Panc1 (cell line): ENCODE measurements around the gene AIFM1.

ENCODE experiments used
- POLR2AphosphoS5 ChIP-seq: IDR thresholded peaks from 2 replicates; pipeline ENCODE4 v1.6.1; 2012; ENCODE audit warnings: mild to moderate bottlenecking, low read depth, low read length, moderate library complexity
- SIN3A ChIP-seq: IDR thresholded peaks from 2 replicates; pipeline ENCODE4 v1.6.1; 2012; ENCODE audit warnings: low read depth, mild to moderate bottlenecking, low read length, moderate library complexity, borderline replicate concordance; ENCODE audit not compliant: insufficient read depth
- TCF7L2 ChIP-seq: IDR thresholded peaks from 2 replicates; pipeline ENCODE4 v1.6.1; 2011; ENCODE audit warnings: mild to moderate bottlenecking, low read depth, low read length, inconsistent platforms
- TF ChIP-seq, protein P1 (sequence below): fragments of 450-650 bp; IDR thresholded peaks from 2 replicates; pipeline ENCODE4 v1.5.1; 2017; ENCODE audit warnings: mild to moderate bottlenecking

DNA sequence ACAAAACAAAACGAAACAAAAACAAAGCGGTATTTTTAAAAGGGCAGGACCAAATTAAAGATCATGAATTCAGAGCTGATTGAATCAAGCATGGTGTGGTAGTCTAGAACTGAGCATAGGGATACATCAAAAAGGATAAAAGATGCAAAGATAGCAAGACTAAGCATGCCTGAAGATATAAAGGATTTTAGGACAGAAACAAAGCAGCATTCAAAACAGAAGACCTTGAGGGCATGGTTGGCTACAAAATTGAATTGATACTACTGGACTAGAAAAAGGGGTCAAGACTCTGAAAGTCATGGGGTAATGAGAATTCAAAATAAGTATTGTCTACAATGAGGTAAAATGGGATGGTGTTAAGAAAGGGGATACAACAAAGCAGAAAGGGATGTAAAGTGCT, 47.7 kb upstream of the AIFM1 start:
- TF ChIP-seq, protein P1, sequence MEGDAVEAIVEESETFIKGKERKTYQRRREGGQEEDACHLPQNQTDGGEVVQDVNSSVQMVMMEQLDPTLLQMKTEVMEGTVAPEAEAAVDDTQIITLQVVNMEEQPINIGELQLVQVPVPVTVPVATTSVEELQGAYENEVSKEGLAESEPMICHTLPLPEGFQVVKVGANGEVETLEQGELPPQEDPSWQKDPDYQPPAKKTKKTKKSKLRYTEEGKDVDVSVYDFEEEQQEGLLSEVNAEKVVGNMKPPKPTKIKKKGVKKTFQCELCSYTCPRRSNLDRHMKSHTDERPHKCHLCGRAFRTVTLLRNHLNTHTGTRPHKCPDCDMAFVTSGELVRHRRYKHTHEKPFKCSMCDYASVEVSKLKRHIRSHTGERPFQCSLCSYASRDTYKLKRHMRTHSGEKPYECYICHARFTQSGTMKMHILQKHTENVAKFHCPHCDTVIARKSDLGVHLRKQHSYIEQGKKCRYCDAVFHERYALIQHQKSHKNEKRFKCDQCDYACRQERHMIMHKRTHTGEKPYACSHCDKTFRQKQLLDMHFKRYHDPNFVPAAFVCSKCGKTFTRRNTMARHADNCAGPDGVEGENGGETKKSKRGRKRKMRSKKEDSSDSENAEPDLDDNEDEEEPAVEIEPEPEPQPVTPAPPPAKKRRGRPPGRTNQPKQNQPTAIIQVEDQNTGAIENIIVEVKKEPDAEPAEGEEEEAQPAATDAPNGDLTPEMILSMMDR: no peak
- TF ChIP-seq TCF7L2 (no peak), POLR2AphosphoS5 (no peak), SIN3A (no peak)
